HG03575 (cell line): ENCODE data around the gene COL28A1.
"Not testable (repeated sequence)": the region's sequence is repeated elsewhere in the genome, so short reads cannot be mapped to it uniquely, and the experiment has no call there.

ENCODE experiments used
- ATAC-seq: cut with Tn5 transposase; IDR thresholded peaks from one replicate; pipeline ENCODE4 v1.9.1; 2021; ENCODE audit not compliant: unreplicated experiment, insufficient number of reproducible peaks, low FRiP score; ENCODE audit errors: extremely low read depth

Gene COL28A1

GRCh38 chr7:7563813-7564212 is 28.1 kb upstream of the COL28A1 start:
- no peak for ATAC-seq

GRCh38 chr7:7563269-7563668 is 27.6 kb upstream of the COL28A1 start:
- ATAC-seq = no peak

- ATAC-seq = no peak
Observed at GRCh38 chr7:7562736-7563135, 27.1 kb upstream of the COL28A1 start.

GRCh38 chr7:7561591-7561990 is 25.9 kb upstream of the COL28A1 start:
- not testable (repeated sequence) for ATAC-seq

GRCh38 chr7:7557252-7557651 is 21.6 kb upstream of the COL28A1 start:
- no peak for ATAC-seq

- ATAC-seq = no peak
Observed at GRCh38 chr7:7556852-7557251, 21.2 kb upstream of the COL28A1 start.

- ATAC-seq = no peak
Observed at GRCh38 chr7:7554649-7555575, 19.2 kb upstream of the COL28A1 start.

GRCh38 chr7:7554021-7554432 is 18.4 kb upstream of the COL28A1 start:
- no peak for ATAC-seq

- ATAC-seq = no peak
Observed at GRCh38 chr7:7553386-7553785, 17.7 kb upstream of the COL28A1 start.

- ATAC-seq = no peak
Observed at GRCh38 chr7:7552199-7552598, 16.5 kb upstream of the COL28A1 start.

GRCh38 chr7:7550663-7551062 is 15.0 kb upstream of the COL28A1 start:
- no peak for ATAC-seq

GRCh38 chr7:7548407-7548806 is 12.7 kb upstream of the COL28A1 start:
- ATAC-seq = no peak

GRCh38 chr7:7542251-7542835 is 6.7 kb upstream of the COL28A1 start:
- ATAC-seq = no peak

- ATAC-seq = no peak
Observed at GRCh38 chr7:7539711-7540110, 4.0 kb upstream of the COL28A1 start.

- no peak for ATAC-seq
Observed at GRCh38 chr7:7539152-7539551, 3.5 kb upstream of the COL28A1 start.

GRCh38 chr7:7537711-7538110 is 2.0 kb upstream of the COL28A1 start:
- no peak for ATAC-seq

GRCh38 chr7:7536396-7537019 is 835 bp upstream of the COL28A1 start:
- no peak for ATAC-seq

- ATAC-seq = no peak
Observed at GRCh38 chr7:7533831-7534430, 1.7 kb downstream of the COL28A1 start.

- no peak for ATAC-seq
Observed at GRCh38 chr7:7529328-7529727, 6.3 kb downstream of the COL28A1 start.

GRCh38 chr7:7527047-7527446 is 8.6 kb downstream of the COL28A1 start:
- ATAC-seq = no peak
